ENCODE measurements around the gene TJAP1.

GRCh38 chr6:43442935-43443334, 34.4 kb upstream of the TJAP1 start:
- TF ChIP-seq POLR2A (IDR thresholded peaks at IDR 0.05; ENCODE audit: low read depth, low read length) (no peak), CTCF (IDR thresholded peaks at IDR 0.05; ENCODE audit: extremely low read depth in 1 of 2, insufficient read depth in 1 of 2, low read depth in 1 of 2, low read length in 2 of 2) (no peak)
